Chondrocyte (in vitro differentiated cells): ENCODE measurements around the gene MAFG. TPM values are rescaled to one million over a fixed set of nuclear protein-coding genes. Genes with fewer than 3 reads are reported as not detected.

Experiments used
- DNase-seq: peaks from one replicate; pipeline ENCODE4 v3.0.0; 2021; ENCODE audit warnings: mixed read lengths, low spot score
- H3K27ac Mint-ChIP-seq: one replicate; pipeline ENCODE4 v1.8.0; 2021; ENCODE audit warnings: mild to moderate bottlenecking, moderate library complexity, mixed read lengths; ENCODE audit not compliant: unreplicated experiment
- H3K27me3 Mint-ChIP-seq: 2 replicates; pipeline ENCODE4 v1.8.0; 2021; ENCODE audit warnings: low read depth, mixed read lengths
- H3K36me3 Mint-ChIP-seq: 2 replicates; pipeline ENCODE4 v1.8.0; 2021; ENCODE audit warnings: low read depth, mixed read lengths
- H3K4me1 Mint-ChIP-seq: 2 replicates; pipeline ENCODE4 v1.8.0; 2021; ENCODE audit warnings: low read depth, mild to moderate bottlenecking, mixed read lengths
- H3K4me3 Mint-ChIP-seq: one replicate; pipeline ENCODE4 v1.8.0; 2021; ENCODE audit warnings: mild to moderate bottlenecking, moderate library complexity, mixed read lengths; ENCODE audit not compliant: unreplicated experiment
- H3K9me3 Mint-ChIP-seq: 2 replicates; pipeline ENCODE4 v1.8.0; 2021; ENCODE audit warnings: low read depth, mixed read lengths
- total RNA-seq: library from RNA; stranded (reverse); gene quantifications from 3 replicates; pipeline ENCODE4 v1.2.1, GENCODE V29; 2021
- TF ChIP-seq, protein P1 (sequence below): fragments of 200-600 bp; sonication (generic); IDR thresholded peaks from 2 replicates; pipeline ENCODE4 v1.5.0; 2021; ENCODE audit warnings: antibody characterized with exemption, mild to moderate bottlenecking, moderate library complexity

Gene MAFG
- total RNA-seq, 1 donor from 2014 or later: 38.1 TPM

DNA sequence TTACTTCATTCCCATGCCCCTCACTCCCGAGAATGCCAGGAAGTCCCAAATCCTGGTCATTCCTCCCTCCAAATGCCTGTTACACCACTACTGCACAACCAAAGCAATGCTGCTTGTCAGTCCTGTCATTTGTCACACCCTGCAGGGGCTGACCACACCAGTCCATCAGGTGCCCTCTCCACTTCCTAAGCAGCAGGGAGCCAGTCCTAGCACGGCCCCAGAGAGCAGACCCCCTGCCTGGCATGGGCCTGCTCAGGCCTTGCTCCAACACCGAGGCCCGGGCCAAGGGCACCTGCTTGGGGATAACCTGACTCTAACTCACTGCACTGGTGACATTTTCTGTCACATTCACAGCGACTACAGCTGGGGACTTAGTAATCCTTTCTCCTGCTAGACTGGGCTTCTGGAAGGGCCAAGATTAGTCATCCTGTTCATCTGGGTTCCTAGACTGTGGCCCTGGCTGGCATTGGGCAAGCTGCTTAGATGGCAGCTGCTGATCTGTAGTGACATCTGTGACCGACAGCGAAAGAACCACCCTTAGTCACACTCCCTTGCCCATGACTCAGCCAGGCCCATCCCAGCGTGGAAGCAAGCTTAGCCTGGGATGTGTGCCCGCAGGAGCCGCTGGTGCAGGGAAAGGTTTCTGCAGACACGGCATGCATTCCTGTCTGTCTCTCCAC, 41.5 kb downstream of the MAFG start:
- no peak for DNase-seq
- TF ChIP-seq, protein P1, sequence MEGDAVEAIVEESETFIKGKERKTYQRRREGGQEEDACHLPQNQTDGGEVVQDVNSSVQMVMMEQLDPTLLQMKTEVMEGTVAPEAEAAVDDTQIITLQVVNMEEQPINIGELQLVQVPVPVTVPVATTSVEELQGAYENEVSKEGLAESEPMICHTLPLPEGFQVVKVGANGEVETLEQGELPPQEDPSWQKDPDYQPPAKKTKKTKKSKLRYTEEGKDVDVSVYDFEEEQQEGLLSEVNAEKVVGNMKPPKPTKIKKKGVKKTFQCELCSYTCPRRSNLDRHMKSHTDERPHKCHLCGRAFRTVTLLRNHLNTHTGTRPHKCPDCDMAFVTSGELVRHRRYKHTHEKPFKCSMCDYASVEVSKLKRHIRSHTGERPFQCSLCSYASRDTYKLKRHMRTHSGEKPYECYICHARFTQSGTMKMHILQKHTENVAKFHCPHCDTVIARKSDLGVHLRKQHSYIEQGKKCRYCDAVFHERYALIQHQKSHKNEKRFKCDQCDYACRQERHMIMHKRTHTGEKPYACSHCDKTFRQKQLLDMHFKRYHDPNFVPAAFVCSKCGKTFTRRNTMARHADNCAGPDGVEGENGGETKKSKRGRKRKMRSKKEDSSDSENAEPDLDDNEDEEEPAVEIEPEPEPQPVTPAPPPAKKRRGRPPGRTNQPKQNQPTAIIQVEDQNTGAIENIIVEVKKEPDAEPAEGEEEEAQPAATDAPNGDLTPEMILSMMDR: no peak
- Mint-ChIP-seq H3K27ac (peak overlapping the region; percentile 87), H3K9me3 (no peaks in the 10 kb centered on the region), H3K4me3 (no peak overlapping the region), H3K27me3 (no peaks in the 10 kb centered on the region), H3K36me3 (peaks cover 20% of the 10 kb centered on the region), H3K4me1 (peaks cover 51% of the 10 kb centered on the region)

DNA sequence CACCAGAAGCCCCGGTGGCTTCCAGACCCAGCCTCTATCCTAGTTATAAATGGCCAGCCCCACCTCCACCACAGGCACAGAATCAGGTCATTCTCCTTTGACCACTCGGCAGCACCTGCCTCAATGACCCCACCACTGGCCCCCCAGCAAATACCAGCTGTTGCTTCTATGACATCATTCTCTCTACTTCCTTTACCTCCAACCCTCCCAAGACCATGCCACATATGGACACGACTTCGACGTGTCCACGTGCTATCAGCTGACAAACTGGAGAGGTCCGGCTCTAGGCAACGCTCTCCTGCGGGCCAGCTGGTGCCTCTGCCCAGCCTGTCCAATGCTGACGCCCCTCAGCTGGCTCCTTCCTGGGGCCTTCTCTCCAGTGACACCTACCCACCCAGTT, 42.1 kb downstream of the MAFG start:
- peaks cover 48% of the 10 kb centered on the region for H3K4me1 Mint-ChIP-seq
- no peak overlapping the region for H3K4me3 Mint-ChIP-seq
- TF ChIP-seq, protein P1: no peak
- DNase-seq: no peak
- H3K27ac Mint-ChIP-seq: peak overlapping the region; percentile 87
- H3K36me3 Mint-ChIP-seq: peaks cover 20% of the 10 kb centered on the region
- H3K9me3 Mint-ChIP-seq: no peaks in the 10 kb centered on the region
- H3K27me3 Mint-ChIP-seq: no peaks in the 10 kb centered on the region

DNA sequence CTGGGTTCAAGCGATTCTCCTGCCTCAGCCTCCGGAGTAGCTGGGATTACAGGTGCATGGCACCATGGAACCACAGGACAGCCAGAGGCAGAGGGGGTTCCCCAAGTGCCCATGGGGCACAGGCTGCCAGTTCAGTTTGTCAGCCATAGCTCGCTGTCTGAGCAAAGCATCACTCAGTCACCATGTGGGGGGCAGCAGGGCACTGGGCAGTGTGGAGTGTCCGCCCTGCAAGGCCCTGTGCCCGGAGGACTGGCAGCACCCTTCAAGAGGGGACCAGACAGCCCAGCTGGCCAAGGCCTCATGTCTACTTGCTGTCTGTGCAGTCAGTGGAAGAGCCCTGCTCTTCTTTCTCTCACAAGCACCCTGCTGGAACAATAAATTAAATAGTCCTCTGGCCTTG, 42.6 kb downstream of the MAFG start:
- Mint-ChIP-seq H3K4me3 (no peak overlapping the region), H3K36me3 (peaks cover 20% of the 10 kb centered on the region), H3K27me3 (no peaks in the 10 kb centered on the region), H3K27ac (peak overlapping the region; percentile 87), H3K4me1 (peaks cover 43% of the 10 kb centered on the region), H3K9me3 (no peaks in the 10 kb centered on the region)
- TF ChIP-seq, protein P1: no peak
- DNase-seq: no peak

DNA sequence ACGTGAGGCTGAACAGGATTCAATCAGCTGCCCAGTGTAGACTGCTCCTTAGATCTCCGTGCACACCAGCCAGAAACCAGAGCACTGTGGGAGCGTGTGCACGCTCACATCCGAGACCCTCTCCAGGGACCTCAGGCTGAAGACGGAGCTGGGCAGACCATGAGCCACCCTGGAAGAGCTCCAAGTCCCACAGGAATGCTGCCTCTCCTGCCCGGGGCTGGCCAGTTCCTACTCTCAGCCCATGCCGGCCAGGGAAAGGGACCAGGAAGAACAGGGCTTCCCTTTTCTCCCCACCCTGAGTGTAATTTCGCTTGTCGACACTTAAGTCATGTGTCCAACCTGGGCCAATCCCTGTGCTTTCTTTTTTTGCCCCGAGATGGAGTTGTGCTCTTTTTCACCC, 43.0 kb downstream of the MAFG start:
- H3K4me1 Mint-ChIP-seq: peaks cover 41% of the 10 kb centered on the region
- no peaks in the 10 kb centered on the region for H3K9me3 Mint-ChIP-seq
- TF ChIP-seq, protein P1: no peak
- H3K27ac Mint-ChIP-seq: peak overlapping the region; percentile 82
- H3K36me3 Mint-ChIP-seq: peaks cover 23% of the 10 kb centered on the region
- H3K27me3 Mint-ChIP-seq: no peaks in the 10 kb centered on the region
- DNase-seq: no peak
- no peak overlapping the region for H3K4me3 Mint-ChIP-seq

DNA sequence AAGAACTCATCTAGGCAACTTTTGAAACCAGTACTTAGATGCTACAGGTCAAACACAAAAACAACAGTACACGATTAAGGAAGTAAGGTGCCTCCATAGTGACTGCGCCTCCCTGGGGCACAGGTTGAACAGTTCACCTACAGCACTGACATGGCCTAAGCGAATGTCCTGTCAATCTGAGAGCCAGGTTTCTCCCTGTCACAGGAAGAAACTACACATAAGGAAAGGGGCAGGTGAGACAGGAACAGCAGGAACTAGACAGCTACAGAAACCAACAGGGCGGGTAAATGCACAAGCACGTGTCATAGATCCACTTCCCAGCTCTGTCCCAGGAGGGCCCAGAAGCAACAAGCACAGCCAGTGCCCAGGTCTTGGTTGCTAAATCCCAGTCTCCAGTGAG, 48.4 kb downstream of the MAFG start:
- peaks cover 2% of the 10 kb centered on the region for H3K4me1 Mint-ChIP-seq
- TF ChIP-seq, protein P1: no peak
- peaks cover 7% of the 10 kb centered on the region for H3K36me3 Mint-ChIP-seq
- H3K9me3 Mint-ChIP-seq: no peaks in the 10 kb centered on the region
- H3K27ac Mint-ChIP-seq: no peak overlapping the region
- DNase-seq: no peak
- H3K27me3 Mint-ChIP-seq: no peaks in the 10 kb centered on the region
- H3K4me3 Mint-ChIP-seq: no peak overlapping the region
